Stimulated activated CD4-positive, alpha-beta T cell treated with anti-CD3 and anti-CD28 coated beads, Interleukin-4, amount 100 ng/mL, for 4 hours (primary cell): ENCODE results near the gene FGF2.
"Not testable (repeated sequence)": the region's sequence is repeated elsewhere in the genome, so short reads cannot be mapped to it uniquely, and the experiment has no call there.

Source experiments
- DNase-seq, 2 experiments: peaks; one replicate each; pipeline ENCODE4 v3.0.0-alpha.2; 2020

The FGF2 gene

DNA sequence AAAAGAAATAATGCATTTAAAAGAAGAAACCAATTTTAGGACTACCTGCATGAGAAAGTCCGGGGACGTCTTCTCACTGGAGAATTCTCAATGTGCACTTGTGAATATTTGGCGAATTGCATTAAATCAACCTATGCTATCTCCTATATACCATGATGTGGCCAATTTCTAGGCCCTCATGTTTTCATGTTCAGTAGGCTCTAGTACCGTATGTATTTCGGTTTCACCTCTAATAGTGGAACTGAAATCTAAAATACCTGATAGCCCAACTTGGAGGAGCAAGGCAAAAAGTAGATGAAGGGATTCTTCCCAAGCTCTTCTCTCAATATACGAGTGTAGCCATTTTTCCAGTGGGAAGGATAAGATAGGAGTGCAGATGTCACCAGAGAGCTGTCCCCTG lies 11.4 kb upstream of the FGF2 start:
- DNase-seq = no peak

GRCh38 chr4:122816476-122816875 lies 10.2 kb upstream of the FGF2 start:
- no peak for DNase-seq

- no peak for DNase-seq
These were observed 6.8 kb upstream of the FGF2 start for GRCh38 chr4:122819708-122820449.

DNA sequence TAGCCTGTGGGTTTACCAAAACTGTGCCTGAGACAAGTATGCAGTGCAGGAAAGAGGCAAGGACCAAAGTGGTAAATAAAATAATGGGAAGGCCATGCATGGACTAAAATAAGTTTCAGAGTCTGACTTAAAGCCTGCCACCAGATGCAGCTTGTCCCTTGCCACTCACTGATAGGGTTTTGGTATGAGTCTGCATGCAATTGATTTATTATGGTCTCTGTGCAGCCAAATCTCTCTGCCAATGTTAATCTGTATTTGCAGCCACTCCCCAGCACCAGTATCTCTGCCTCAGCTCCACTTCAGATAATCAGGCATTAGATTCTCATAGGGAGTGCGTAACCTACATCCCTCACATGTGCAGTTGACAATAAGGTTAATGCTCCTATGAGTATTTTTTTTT lies 5.5 kb upstream of the FGF2 start:
- no peak for DNase-seq

DNA sequence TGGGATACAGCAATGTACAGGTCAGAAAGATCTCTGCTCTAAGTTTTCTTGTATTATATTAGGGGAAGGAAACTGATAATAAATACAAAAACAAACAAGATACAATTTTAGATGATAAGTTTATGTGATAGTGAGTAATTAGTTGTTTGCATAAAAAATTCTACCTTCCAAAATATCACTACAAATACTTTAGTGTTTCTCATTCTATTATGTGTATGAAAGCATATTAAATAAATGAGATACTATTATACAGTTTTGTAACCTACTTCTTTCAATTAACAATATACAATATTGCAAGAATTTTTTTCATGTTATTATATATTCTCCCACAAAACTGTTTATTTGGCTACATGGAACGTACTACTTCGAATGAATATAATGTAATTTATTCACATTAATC lies 4.2 kb upstream of the FGF2 start:
- DNase-seq = no peak

GRCh38 chr4:122823476-122823875 lies 3.2 kb upstream of the FGF2 start:
- DNase-seq = no peak

GRCh38 chr4:122824616-122825015 lies 2.0 kb upstream of the FGF2 start:
- DNase-seq = no peak

GRCh38 chr4:122826079-122826527 lies 528 bp upstream of the FGF2 start:
- no peak for DNase-seq

DNA sequence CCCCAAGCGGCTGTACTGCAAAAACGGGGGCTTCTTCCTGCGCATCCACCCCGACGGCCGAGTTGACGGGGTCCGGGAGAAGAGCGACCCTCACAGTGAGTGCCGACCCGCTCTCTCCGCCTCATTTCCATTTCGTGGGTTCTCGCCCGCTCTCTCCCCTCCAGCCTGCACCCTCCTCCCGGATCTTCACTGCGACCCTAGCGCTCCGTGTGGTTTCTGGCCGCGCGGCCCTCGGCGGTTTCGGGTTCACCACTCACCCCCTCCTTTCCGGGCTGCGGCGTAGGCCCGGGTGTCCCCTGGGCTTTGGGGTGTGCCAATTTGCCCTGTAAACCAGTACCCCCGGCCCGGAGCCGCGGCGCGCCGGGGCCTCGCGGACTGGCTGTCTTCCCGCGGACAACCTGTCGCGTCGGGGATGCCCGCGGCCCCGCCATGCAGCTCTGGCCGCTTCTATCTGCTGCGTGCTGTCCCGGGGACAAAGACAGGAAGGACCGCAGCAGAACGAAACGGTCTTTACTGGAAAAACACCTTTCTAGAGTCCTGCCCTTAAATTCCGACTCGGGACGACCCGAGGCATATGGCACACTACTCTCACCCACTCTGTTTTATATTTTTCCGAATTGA lies 737 bp downstream of the FGF2 start:
- DNase-seq = peak in 1 of 2 experiments; percentile 7

DNA sequence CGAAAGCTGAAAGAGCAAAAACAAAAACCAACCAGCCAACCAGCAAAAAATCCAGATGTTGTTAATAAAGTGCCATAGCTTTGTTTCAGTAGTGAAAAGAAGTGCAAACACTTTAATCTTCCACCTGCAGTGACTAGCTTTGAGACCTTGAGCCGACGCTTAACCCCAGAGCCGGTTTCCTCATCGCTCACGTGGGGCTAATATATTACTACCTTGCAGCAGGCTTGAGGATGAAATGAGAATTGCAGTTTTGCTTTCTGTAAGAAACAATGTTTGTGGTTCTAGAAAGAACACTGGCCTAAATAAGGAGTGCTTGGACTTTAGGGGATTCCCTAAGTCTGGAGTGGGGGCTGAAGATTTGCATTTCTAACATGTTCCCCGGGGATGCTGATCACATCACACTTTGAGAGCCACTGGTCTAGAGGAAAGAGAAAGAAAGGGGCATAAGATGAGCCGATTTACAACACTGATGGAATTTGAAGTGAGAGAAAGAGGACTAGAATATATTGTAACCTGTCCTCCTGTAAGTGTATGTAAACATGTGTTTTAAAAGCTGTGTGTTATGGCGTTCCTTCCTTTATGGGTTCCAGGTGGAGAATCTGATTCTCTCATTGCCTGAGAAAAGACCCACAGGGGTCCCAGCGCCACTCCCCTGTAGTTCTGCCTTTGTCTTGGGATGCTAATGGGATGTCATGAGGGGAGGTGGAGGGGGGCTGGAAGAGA lies 1.4 kb downstream of the FGF2 start:
- peak; percentile 3 to 20 for DNase-seq

GRCh38 chr4:122830426-122831095 lies 3.9 kb downstream of the FGF2 start:
- DNase-seq = no peak

- no peak for DNase-seq
These were observed 5.0 kb downstream of the FGF2 start for GRCh38 chr4:122831515-122832196.

- DNase-seq = no peak
These were observed 6.1 kb downstream of the FGF2 start for GRCh38 chr4:122832732-122833131.

DNA sequence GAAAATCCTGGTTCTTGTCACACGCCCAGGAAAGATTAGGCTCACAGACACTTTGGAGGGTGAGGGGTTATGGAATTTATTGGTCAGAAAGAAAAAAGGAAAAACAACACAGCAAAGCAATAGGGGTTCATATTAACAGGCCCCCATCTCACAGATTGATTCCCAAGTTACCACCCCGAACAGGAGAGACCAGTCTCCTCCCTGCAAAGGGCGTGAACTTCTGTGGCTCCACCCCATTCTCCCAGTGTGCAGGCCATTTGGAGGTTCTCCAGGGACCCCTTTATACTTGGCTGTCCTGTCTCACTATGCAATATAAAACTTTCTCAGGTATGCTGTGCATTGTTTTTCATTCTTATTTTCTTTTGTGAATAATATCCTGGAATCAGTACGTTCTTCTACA lies 7.4 kb downstream of the FGF2 start:
- no peak for DNase-seq

GRCh38 chr4:122836941-122837340 lies 10.3 kb downstream of the FGF2 start:
- DNase-seq = no peak

GRCh38 chr4:122838034-122838433 lies 11.4 kb downstream of the FGF2 start:
- DNase-seq = no peak

GRCh38 chr4:122842392-122842791 lies 15.8 kb downstream of the FGF2 start:
- no peak for DNase-seq

DNA sequence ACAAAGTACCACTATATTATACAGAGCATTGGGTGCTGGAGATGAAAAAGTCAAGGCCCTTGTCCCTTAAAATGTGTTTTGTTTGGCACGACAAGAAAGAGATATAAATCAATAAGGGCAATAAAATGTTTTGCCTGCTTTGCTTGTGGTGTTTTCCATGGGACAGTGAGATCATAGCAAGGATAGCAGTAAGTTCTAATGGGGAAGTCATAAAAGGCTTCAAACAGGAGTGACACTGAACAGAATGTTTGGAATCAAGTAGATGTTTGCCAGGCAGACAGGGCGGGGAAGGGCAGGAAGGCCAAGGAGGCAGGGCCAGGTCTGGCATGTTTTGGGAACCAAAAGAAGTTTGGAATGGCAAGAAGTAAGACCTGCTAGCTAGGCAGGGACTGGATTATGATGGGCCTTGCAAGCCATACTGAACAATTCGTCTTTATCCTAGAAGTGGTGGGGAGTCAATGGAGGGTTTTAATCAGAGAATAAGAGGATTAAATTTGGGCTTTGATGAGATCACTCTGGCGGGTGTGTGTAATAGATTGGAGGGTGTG lies 16.4 kb downstream of the FGF2 start:
- DNase-seq = no peak

DNA sequence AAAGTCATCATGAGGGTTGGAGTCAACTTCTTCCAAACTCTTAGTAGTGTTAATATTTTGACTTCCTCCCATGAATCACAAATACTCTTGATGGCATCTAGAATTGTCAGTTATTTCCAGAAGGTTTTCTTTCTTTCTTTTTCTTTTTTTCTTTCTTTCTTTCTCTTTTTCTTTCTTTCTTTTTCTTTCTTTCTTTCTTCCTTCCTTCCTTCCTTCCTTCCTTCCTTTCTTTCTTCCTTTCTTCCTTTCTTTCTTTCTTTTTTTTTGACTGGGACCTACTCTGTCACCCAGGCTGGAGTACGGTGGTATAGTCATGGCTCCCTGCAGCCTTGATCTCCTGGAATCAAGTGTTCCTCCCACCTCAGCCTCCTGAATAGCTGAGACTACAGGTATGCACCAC lies 17.8 kb downstream of the FGF2 start:
- not testable (repeated sequence) for DNase-seq

- DNase-seq = no peak
These were observed 18.4 kb downstream of the FGF2 start for GRCh38 chr4:122845066-122845465.

- no peak for DNase-seq
These were observed 19.1 kb downstream of the FGF2 start for GRCh38 chr4:122845760-122846159.

DNA sequence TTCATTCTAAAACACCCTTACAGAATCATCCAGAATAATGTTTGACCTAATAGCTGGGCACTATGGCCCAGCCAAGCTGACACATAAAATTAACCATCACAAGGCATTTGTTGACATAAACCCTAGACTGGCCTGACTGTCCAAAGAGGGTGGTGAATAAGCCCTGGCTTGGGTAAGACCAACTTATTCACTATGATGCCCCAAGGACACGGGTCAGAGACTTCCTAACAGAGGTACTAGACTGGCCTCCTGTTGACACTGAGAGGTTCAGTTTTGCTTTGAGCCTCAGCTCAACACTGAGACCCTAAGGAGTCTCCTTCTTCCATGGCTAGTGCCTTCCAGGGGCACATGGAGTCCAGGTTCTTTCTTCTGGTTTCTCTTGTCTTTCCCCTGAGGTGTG lies 21.3 kb downstream of the FGF2 start:
- no peak for DNase-seq

GRCh38 chr4:122849789-122850188 lies 23.2 kb downstream of the FGF2 start:
- DNase-seq = not testable (repeated sequence)
